IPS DF 19.7 (cell line): ENCODE data around the gene MATCAP1.

Experiments
- DNase-seq: peaks from one replicate; pipeline ENCODE4 v3.0.0-alpha.2; 2013; ENCODE audit warnings: low read depth, low spot score

The MATCAP1 gene

GRCh38 chr16:67137605-67138004, 46.2 kb downstream of the MATCAP1 start:
- no peak for DNase-seq

DNA sequence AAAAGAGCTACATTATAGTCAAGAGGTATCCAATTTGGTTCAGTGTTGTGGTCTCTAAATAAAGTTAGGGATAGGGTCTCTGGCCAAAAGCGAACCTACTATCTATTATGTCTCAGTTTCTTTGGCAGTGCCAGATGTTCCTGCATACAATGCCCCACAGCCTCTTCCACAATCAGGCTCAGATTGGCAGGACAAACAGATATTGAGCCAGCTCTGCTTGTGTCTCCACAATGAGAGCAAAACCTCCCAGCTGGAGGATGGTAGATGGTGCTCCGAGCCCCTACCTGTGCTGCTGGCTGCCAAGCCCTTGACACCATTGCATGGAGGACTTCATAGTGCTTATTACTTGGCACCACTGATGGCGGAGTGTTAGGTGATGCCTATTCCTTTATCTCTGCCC, 54.3 kb downstream of the MATCAP1 start:
- no peak for DNase-seq

DNA sequence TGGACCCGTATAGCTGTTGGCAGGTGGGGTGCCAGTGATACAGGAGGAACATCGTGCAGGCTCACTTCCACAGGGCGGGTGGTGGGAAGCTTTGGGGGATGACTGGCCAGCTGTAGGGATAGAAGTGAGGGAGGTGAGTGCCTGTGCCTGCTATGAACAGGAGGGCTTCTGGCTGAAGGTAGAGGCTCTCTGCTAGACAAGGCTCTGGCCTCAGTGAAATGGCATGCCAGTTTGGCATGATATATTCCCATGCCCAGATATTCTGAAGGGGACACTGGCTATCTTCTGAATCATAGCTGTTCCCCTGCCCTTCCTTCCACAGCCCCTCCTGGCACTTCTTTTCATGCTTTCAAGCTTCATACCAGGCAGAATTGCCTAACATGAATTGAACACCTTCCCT, 54.9 kb downstream of the MATCAP1 start:
- no peak for DNase-seq

GRCh38 chr16:67128417-67128816, 55.3 kb downstream of the MATCAP1 start:
- no peak for DNase-seq
